ENCODE measurements around the gene TRIM2. TPM values are rescaled to one million over a fixed set of nuclear protein-coding genes. Genes with fewer than 3 reads are reported as not detected.

The TRIM2 gene
- total and polyA plus RNA-seq, 8 donors = 49.6 to 88.2 (median 77.7) TPM

- intact Hi-C loops (cut with DNase I) = no loop called here
- H3K9me3 ChIP-seq = no peaks in the 10 kb centered on the region
- no peaks in the 10 kb centered on the region for H3K4me1 ChIP-seq
- no peak for DNase-seq
- H3K36me3 ChIP-seq = peaks cover 0 to 7% of the 10 kb centered on the region in 2 donors
- no peaks in the 10 kb centered on the region for H3K27me3 ChIP-seq
- ATAC-seq = no peak
- no peak for TF ChIP-seq CTCF (IDR thresholded peaks at IDR 0.05)
- no peak overlapping the region for H3K4me3 ChIP-seq
- H3K27ac ChIP-seq = no peak overlapping the region
Observed at GRCh38 chr4:153276971-153277370, 72.7 kb downstream of the TRIM2 start.

DNA sequence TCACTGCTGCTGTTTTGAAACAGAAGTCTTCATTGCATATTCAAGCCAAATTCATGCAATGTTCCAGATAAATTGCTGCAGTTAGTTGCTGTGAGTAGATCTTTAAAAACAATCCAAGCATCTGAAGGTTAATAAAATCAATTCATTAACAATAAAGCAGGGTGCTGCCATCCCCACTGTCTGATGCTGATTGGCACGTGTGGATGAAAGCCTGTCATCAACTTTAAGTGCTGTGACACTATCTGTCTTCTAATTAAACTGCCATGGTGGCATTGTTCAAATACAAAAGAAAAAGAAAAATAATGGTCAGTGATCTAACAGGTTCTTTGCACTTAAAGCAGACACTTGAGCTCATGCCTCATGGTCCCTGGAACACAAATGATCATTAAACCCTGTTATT is 77.2 kb downstream of the TRIM2 start:
- no peaks in the 10 kb centered on the region for H3K4me1 ChIP-seq
- H3K4me3 ChIP-seq = no peak overlapping the region
- H3K9me3 ChIP-seq = peaks cover 0 to 9% of the 10 kb centered on the region in 2 donors
- intact Hi-C loops (cut with DNase I) = no loop called here
- no peak for ATAC-seq
- no peak overlapping the region for H3K27ac ChIP-seq
- no peaks in the 10 kb centered on the region for H3K27me3 ChIP-seq
- H3K36me3 ChIP-seq = peaks cover 0 to 12% of the 10 kb centered on the region in 2 donors
- no peak for TF ChIP-seq CTCF (IDR thresholded peaks at IDR 0.05)
- DNase-seq = no peak

GRCh38 chr4:153282023-153282422 is 77.8 kb downstream of the TRIM2 start:
- TF ChIP-seq CTCF (IDR thresholded peaks at IDR 0.05) = no peak
- H3K36me3 ChIP-seq = peaks cover 0 to 10% of the 10 kb centered on the region in 2 donors
- no peaks in the 10 kb centered on the region for H3K27me3 ChIP-seq
- no peaks in the 10 kb centered on the region for H3K4me1 ChIP-seq
- H3K9me3 ChIP-seq = peaks cover 0 to 9% of the 10 kb centered on the region in 2 donors
- intact Hi-C loops (cut with DNase I) = no loop called here
- no peak for DNase-seq
- no peak overlapping the region for H3K27ac ChIP-seq
- no peak overlapping the region for H3K4me3 ChIP-seq
- no peak for ATAC-seq

DNA sequence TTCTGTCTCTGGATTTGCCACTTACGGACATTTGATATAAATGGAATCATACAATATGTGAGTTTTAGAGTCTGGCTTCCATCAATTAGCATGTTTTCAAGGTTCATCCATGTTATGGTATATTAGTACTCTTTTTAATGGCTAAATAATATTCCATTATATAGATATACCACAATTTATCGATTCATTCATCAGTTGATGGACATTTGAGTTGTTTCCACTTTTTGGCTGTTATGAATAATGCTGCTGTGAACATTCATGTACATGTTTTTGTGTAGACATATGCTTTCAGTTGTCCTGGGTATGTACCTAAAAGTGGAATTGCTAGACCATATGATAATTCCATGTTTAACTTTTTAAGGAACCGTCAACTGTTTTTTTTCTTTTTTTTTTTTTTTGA is 79.0 kb downstream of the TRIM2 start:
- H3K9me3 ChIP-seq = peaks cover 0 to 9% of the 10 kb centered on the region in 2 donors
- H3K27ac ChIP-seq = no peak overlapping the region
- H3K36me3 ChIP-seq = peaks cover 0 to 8% of the 10 kb centered on the region in 2 donors
- no peaks in the 10 kb centered on the region for H3K27me3 ChIP-seq
- no peak overlapping the region for H3K4me3 ChIP-seq
- TF ChIP-seq CTCF (IDR thresholded peaks at IDR 0.05) = no peak
- H3K4me1 ChIP-seq = no peaks in the 10 kb centered on the region
- ATAC-seq (no peak), DNase-seq (no peak)
- intact Hi-C loops (cut with DNase I) = no loop called here

- no peak overlapping the region for H3K27ac ChIP-seq
- intact Hi-C loops (cut with DNase I) = no loop called here
- TF ChIP-seq CTCF (IDR thresholded peaks at IDR 0.05) = no peak
- DNase-seq (no peak), ATAC-seq (no peak)
- no peak overlapping the region for H3K4me3 ChIP-seq
- H3K27me3 ChIP-seq = no peaks in the 10 kb centered on the region
- H3K36me3 ChIP-seq = peaks cover 0 to 3% of the 10 kb centered on the region in 2 donors
- peaks cover 0 to 3% of the 10 kb centered on the region in 2 donors for H3K4me1 ChIP-seq
- peaks cover 0 to 3% of the 10 kb centered on the region in 2 donors for H3K9me3 ChIP-seq
Observed at GRCh38 chr4:153290134-153290533, 85.9 kb downstream of the TRIM2 start.
